T1000 (cell line): Measurements from ENCODE around the gene POLR2A.
"Not testable (repeated sequence)": the region's sequence is repeated elsewhere in the genome, so short reads cannot be mapped to it uniquely, and the experiment has no call there.

ENCODE experiments used
- DNase-seq: peaks from one replicate; lab custom pipeline; 2025; ENCODE audit warnings: mixed read lengths; lab: John Stamatoyannopoulos, UW

POLR2A gene

GRCh38 chr17:7478276-7479212 lies 5.6 kb upstream of the POLR2A start:
- DNase-seq = no peak

DNA sequence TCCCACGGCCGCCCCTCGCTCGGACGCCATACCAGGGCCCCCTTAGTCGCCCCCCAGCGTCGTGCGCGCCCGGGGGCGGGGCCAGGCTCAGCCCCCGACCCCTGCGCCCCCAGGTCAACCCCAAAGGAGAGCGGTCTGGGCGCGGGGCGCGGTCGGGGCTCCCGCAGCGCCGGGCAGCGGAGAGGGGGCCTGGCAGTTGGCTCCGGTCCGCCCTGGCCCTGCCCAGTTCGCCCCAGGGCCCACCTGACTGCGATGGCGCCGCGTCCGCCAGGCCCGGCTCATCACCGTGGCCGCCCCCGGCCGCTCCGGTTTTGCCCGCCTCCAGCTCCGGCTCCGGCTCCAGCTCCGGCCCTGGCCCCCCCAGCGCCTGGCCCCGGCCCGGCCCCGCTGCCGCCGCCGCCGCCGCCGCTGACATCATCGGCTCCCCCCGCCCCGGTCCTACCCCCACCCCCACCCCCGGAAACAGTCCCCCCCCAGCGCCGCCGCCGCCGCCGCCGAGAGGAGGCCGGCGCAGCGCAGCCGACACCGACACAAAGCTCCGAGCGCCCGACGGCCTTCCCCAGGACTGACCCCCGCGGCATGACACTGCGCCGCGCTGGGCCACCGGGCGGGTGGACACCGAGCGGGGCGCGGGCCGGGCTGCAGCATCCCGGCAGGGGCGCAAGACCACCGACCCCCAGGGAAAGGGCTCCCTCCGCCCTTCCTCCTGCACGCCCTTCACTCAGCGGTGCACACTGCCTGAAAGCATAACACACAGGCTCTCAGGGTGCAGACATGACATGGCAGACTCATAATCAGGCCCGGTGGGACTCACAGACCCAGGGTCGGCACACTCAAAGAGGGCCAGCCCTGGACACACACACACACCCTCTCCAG lies 4.7 kb upstream of the POLR2A start, which contains the start of gene ZBTB4:
Gene ZBTB4 (minus strand): TSS at position 419 of the 876 bp plus-strand sequence. CDS start 12,830 bp downstream, outside the sequence.
- DNase-seq = no peak

- DNase-seq = no peak
These were observed 4.1 kb upstream of the POLR2A start for GRCh38 chr17:7480089-7480384.

DNA sequence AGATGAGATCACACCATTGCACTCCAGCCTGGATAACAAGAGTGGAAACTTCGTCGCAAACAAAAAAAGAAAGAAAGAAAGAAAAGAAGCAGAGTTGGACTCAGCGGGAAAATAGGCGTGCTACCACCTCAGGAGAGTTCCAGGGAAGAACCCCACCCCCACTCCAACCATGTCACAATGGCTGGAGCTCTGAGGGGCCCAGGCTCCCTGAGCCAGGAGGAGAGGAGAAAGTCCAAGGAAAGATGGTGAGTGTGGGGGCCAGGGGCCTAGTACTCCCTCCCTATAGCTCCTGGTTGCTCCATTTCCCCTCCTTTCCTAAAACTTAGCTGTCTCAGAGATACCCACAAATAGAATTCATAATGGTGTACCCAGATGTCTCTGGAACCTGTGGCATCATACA lies 2.9 kb upstream of the POLR2A start, which contains the start of gene SLC35G6:
Gene SLC35G6 (plus strand): TSS at position 172 of the 400 bp plus-strand sequence. CDS start 71 bp downstream, at position 243.
- not testable (repeated sequence) for DNase-seq

- not testable (repeated sequence) for DNase-seq
These were observed 2.1 kb upstream of the POLR2A start for GRCh38 chr17:7481842-7482741.

DNA sequence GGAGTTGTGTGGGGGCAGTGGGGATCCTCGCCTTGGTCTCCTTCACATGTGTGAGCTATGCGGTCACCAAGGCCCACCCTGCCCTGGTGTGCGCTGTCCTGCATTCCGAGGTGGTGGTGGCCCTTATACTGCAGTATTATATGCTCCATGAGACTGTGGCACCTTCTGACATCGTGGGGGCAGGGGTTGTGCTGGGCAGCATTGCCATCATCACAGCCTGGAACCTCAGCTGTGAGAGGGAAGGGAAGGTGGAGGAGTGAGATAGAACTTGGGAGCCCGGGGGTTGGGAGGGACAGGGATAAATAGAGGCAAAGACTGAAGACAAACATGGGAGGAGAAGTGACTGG lies 1.5 kb upstream of the POLR2A start:
- not testable (repeated sequence) for DNase-seq

- DNase-seq = peak; percentile 93
These were observed 705 bp upstream of the POLR2A start for GRCh38 chr17:7483255-7484066.

DNA sequence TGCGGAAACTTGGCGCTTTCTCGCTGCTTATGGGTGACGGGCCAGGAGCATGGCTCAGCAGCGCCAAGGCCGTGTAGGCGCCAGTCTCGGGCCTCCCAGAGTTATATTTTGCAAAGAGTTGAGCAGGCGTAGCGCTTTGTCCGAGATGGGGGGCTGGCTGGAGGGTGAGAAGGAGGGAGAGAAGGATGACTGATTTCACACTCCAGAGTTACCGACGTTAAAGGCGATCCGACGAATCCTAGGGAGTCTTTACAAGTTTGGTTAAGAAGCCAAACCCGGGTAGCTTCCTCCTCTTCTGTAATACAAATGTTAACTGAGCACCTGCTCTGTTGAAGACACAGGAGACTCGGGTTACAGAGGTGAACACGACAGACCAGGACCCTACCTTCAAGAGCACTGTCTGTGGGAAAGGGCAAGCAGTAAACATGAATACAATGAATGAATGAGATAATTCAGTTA lies 782 bp downstream of the POLR2A start:
- no peak for DNase-seq

DNA sequence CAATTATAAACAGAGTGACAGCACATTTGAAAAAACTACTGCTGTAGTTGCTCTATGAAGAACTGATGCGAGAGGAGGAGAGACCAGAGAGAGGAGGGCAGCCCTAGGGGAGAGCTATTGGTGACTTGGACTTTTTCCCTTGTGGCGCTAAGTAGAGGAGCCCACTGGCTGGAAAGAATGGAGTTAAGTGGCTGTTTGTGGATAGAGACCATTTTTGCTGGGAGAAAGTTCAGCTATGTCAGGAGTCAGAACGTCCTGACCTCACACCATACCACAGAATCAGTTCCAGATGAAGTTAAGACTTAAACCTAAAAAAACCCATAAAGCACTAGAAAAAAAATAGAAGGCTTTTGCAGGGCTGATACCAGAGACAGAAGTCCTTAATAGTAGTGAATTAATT lies 2.0 kb downstream of the POLR2A start:
- DNase-seq = no peak

GRCh38 chr17:7490144-7490543 lies 6.0 kb downstream of the POLR2A start:
- no peak for DNase-seq

DNA sequence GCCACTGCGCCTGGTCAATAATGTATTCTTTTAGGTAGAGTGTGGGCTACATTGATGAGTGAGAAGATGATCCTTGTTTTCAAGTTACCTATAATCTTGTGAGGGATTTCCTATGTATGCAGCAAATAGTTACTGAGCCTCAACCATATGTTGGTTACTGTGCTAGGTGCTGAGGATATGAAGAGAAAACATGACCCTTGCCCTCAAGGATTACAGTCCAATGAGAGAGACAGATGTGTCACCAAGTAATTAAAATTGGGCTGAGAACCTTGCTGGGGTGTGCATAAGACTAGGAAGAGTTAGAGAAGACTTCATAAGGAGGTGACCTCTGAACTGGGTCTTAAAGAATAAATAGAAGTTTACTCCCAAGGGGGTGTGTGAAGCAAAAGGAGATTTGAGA lies 7.4 kb downstream of the POLR2A start:
- DNase-seq = no peak

- DNase-seq = no peak
These were observed 9.8 kb downstream of the POLR2A start for GRCh38 chr17:7493941-7494340.

- no peak for DNase-seq
These were observed 11.8 kb downstream of the POLR2A start for GRCh38 chr17:7495906-7496434.

DNA sequence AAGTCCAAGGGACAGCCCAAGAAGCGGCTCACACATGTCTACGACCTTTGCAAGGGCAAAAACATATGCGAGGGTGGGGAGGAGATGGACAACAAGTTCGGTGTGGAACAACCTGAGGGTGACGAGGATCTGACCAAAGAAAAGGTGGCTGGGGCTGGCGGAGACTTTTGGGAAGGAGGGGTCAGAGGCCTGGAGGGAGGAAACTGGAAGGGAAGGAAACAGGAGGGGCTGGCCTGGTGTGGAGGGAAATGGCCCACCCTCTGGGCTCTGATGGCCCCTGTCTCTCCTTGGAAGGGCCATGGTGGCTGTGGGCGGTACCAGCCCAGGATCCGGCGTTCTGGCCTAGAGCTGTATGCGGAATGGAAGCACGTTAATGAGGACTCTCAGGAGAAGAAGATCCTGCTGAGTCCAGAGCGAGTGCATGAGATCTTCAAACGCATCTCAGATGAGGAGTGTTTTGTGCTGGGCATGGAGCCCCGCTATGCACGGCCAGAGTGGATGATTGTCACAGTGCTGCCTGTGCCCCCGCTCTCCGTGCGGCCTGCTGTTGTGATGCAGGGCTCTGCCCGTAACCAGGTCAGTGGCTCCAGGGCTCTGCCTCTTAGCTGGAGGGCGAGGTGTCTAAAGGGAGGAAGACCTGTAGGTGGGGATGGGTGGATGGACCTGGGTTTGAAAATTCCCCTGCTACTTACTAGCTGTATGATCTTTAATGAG lies 12.5 kb downstream of the POLR2A start:
- no peak for DNase-seq

DNA sequence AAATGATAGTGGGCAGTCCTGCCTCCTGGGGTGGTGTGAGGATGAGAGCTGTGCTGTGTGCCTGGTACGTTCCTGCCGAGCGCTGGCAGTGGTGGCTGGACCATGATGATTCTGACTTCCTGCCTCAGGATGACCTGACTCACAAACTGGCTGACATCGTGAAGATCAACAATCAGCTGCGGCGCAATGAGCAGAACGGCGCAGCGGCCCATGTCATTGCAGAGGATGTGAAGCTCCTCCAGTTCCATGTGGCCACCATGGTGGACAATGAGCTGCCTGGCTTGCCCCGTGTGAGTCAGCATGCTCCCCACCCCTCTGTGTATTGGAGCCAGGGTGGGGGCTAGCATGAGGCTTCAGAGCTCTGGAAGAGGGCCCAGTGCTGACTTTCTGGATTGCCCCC lies 13.1 kb downstream of the POLR2A start:
- DNase-seq = no peak

DNA sequence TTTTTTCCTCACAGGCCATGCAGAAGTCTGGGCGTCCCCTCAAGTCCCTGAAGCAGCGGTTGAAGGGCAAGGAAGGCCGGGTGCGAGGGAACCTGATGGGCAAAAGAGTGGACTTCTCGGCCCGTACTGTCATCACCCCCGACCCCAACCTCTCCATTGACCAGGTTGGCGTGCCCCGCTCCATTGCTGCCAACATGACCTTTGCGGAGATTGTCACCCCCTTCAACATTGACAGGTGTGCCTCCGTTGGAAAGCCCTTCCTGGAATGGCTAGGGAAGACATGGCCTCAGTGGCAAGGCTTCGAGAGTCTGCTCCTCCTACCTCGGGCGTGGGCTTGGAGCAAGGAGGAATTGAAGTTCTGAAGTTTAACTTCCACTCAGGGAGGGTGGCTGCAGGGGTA lies 13.5 kb downstream of the POLR2A start:
- DNase-seq = no peak

GRCh38 chr17:7499161-7499560 lies 15.0 kb downstream of the POLR2A start:
- DNase-seq = no peak

- DNase-seq = no peak
These were observed 17.6 kb downstream of the POLR2A start for GRCh38 chr17:7501729-7502128.

- no peak for DNase-seq
These were observed 18.1 kb downstream of the POLR2A start for GRCh38 chr17:7502171-7502847.
